NK-92 (cell line): ENCODE measurements around the gene CD226.
"Not testable (repeated sequence)": the region's sequence is repeated elsewhere in the genome, so short reads cannot be mapped to it uniquely, and the experiment has no call there.

Experiments
- DNase-seq: peaks from one replicate; lab custom pipeline; 2025; ENCODE audit not compliant: unreplicated experiment; lab: John Stamatoyannopoulos, UW

Gene CD226

GRCh38 chr18:69876490-69876889 lies 71.2 kb downstream of the CD226 start:
- no peak for DNase-seq

GRCh38 chr18:69874058-69874457 lies 73.6 kb downstream of the CD226 start:
- no peak for DNase-seq

GRCh38 chr18:69872661-69873060 lies 75.0 kb downstream of the CD226 start:
- no peak for DNase-seq

- DNase-seq = no peak
Measured at GRCh38 chr18:69871363-69871762, 76.3 kb downstream of the CD226 start.

- DNase-seq = no peak
Measured at GRCh38 chr18:69870736-69871135, 76.9 kb downstream of the CD226 start.

- no peak for DNase-seq
Measured at GRCh38 chr18:69866212-69866611, 81.5 kb downstream of the CD226 start.

GRCh38 chr18:69865776-69866175 lies 81.9 kb downstream of the CD226 start:
- DNase-seq = no peak

- not testable (repeated sequence) for DNase-seq
Measured at GRCh38 chr18:69864802-69865201, 82.9 kb downstream of the CD226 start.

- no peak for DNase-seq
Measured at GRCh38 chr18:69858897-69859296, 88.8 kb downstream of the CD226 start.

- no peak for DNase-seq
Measured at GRCh38 chr18:69854455-69854854, 93.2 kb downstream of the CD226 start.

- DNase-seq = no peak
Measured at GRCh38 chr18:69853051-69853450, 94.6 kb downstream of the CD226 start.

- no peak for DNase-seq
Measured at GRCh38 chr18:69845593-69846506, 101.8 kb downstream of the CD226 start.

GRCh38 chr18:69844656-69845055 lies 103.0 kb downstream of the CD226 start:
- no peak for DNase-seq

- no peak for DNase-seq
Measured at GRCh38 chr18:69843015-69843414, 104.7 kb downstream of the CD226 start.

- no peak for DNase-seq
Measured at GRCh38 chr18:69841117-69841516, 106.6 kb downstream of the CD226 start.

GRCh38 chr18:69840445-69840844 lies 107.2 kb downstream of the CD226 start:
- no peak for DNase-seq

GRCh38 chr18:69840001-69840400 lies 107.7 kb downstream of the CD226 start:
- DNase-seq = no peak

GRCh38 chr18:69839497-69839896 lies 108.2 kb downstream of the CD226 start:
- no peak for DNase-seq

- no peak for DNase-seq
Measured at GRCh38 chr18:69838620-69839411, 108.9 kb downstream of the CD226 start.

GRCh38 chr18:69838003-69838402 lies 109.7 kb downstream of the CD226 start:
- DNase-seq = no peak

- DNase-seq = not testable (repeated sequence)
Measured at GRCh38 chr18:69834980-69835379, 112.7 kb downstream of the CD226 start.

GRCh38 chr18:69830189-69830588 lies 117.5 kb downstream of the CD226 start:
- DNase-seq = no peak
